Activated CD8-positive, alpha-beta memory T cell treated with anti-CD3 and anti-CD28 coated beads, Interleukin-2, amount 50 U/mL, for 24 hours (primary cell): ENCODE data around the gene SLC25A27.

Experiments
- DNase-seq: peaks from one replicate; pipeline ENCODE4 v3.0.0-alpha.2; 2020; ENCODE audit errors: extremely low read depth

Gene SLC25A27

DNA sequence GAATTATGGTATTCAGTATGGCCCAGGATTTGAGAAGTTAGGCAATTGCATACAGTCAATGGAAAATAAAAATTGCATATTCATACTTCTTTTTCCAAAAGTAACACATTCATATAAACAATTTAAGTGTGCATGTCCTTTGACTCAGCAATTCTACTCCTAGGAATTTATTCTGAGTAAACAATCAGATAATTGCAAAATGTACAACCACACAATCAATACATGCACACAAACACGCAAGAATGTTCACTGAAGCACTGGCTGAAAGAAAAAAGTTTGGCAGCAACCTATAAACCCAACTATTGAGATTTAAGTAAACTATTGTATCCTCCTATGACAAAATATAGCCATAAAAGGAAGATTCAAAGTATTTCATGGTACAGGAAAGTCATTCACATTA lies 1.8 kb upstream of the SLC25A27 start:
- DNase-seq, result no peak

DNA sequence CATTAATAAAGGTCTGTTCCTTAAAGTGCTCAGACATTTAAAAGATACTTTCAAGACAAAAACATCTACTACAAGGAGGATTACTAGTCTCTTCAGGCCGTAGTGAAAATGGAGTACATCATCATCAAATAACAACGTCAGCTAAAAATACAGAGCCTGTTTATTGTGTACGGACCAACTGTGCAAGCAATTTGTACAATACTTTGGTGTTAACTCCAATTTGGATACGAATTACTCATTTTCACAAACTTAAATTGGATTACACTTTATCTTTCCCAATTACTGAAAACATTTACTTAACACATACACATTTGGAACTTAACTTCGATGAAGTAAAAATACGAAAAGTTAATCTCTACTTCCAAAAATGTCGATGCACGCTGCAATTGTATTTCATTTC lies 959 bp upstream of the SLC25A27 start:
- DNase-seq, result no peak

GRCh38 chr6:46652232-46652602 lies 558 bp upstream of the SLC25A27 start:
- DNase-seq, result no peak

- no peak for DNase-seq
Observed at GRCh38 chr6:46653439-46654195, 842 bp downstream of the SLC25A27 start.

GRCh38 chr6:46655803-46656202 lies 3.0 kb downstream of the SLC25A27 start:
- DNase-seq, result no peak

DNA sequence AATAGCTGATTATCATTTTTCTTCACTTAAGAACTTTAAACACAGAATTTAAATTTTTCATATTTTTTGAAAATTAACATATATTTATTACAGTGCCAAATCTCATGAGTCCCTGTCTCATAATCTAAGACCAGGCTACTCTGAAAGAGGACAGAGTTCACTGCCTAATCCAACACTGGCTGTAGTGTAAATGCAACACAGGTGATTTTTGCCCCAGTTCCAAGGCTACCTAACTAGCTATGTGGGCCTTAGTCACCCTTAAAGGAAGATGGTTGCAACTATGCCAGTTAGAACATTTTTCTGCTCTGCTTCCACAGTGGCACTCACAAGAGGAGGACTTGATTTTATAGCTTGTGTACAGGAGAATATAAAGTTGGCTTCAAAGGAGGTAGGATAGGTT lies 4.9 kb downstream of the SLC25A27 start:
- DNase-seq, result no peak

DNA sequence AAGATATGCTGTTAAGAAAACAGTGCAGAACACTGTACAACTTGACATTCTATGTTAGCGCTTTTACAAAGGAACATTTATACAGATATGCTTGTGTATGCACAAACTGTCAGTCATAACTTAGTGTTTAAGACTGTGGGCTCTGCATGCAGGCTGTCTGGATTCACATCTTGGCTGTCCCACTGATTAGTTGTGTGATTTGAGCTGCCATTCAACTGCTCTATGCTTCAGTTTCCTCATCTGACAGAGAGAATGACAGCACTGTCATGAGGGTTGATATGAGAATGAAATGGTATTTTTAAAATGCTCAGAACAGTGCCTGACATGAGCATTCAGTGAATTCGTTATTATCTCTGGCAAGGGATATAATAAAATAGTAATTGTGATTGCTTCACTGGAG lies 8.7 kb downstream of the SLC25A27 start:
- no peak for DNase-seq

DNA sequence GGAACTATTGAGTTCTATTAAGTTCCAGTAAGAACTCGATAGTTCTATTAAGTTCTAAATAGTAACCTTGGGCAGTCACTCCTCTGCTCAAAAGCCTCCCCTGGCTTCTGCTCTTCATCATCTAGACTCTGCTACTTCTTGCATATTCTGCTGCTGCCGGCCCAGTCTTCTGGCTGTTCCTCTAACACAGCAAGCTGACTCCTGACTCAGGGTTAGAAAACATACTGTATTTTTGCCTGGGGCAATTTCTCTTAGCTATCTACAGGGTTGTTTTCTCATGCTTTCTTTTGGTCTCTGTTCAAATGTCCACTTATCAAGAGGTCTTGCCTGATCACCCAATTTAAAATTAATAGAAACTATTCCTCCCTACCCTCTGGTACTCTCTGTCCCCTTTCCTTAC lies 14.6 kb downstream of the SLC25A27 start:
- no peak for DNase-seq

GRCh38 chr6:46674410-46674809 lies 21.6 kb downstream of the SLC25A27 start:
- DNase-seq, result no peak

- DNase-seq, result no peak
Observed at GRCh38 chr6:46676604-46677313, 24.0 kb downstream of the SLC25A27 start.

- DNase-seq, result no peak
Observed at GRCh38 chr6:46677314-46677654, 24.5 kb downstream of the SLC25A27 start.

GRCh38 chr6:46684771-46685170 lies 32.0 kb downstream of the SLC25A27 start:
- no peak for DNase-seq

DNA sequence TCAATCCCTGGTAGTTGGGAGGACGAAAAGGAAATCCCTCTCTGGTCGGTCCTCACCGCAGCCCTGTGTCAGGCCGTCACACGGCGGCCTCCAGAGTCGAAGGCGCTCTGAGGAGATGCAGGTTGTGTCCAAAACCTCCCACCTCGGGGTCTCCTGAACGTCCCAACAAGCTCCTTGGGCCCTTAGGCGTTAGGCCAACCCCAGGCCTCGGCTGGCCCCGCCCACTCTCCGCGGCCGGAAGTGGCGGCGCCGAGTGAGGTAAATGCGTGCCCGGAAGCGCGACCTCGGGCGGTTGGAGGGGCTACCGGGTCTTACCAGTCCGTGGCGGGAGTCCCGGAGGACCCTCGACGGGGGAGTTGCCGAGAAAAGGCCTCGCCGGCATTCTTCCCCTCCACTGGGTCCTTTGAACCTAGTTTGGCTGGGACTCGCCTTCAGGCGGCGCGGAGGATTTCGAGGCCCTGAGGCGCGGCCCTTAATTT lies 34.9 kb downstream of the SLC25A27 start, which contains the start of gene TDRD6:
TDRD6 (plus strand) TSS at position 267 of the 479 bp plus-strand sequence. CDS start 244 bp downstream, outside the sequence.
- no peak for DNase-seq

GRCh38 chr6:46688117-46688965 lies 35.6 kb downstream of the SLC25A27 start:
- no peak for DNase-seq

- DNase-seq, result no peak
Observed at GRCh38 chr6:46688966-46689335, 36.2 kb downstream of the SLC25A27 start.

- no peak for DNase-seq
Observed at GRCh38 chr6:46689657-46690056, 36.9 kb downstream of the SLC25A27 start.

DNA sequence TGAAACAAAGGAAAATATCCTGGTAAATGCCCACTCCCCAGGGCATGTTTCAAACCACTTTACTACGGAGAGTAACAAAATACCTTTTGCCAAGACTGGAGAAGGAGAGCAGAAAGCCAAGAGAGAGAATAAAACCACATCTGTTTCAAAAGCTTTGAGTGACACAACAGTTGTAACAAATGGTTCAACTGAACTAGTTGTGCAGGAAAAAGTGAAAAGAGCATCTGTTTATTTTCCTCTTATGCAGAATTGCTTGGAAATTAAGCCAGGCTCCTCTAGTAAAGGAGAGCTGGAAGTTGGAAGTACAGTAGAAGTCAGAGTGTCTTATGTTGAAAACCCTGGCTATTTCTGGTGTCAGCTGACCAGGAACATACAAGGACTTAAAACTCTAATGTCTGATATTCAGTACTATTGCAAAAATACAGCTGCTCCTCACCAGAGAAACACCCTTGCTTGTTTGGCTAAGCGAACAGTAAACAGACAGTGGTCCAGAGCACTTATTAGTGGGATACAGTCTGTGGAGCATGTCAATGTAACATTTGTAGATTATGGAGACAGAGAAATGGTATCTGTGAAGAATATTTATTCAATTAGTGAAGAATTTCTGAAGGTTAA lies 37.5 kb downstream of the SLC25A27 start:
- DNase-seq, result no peak

DNA sequence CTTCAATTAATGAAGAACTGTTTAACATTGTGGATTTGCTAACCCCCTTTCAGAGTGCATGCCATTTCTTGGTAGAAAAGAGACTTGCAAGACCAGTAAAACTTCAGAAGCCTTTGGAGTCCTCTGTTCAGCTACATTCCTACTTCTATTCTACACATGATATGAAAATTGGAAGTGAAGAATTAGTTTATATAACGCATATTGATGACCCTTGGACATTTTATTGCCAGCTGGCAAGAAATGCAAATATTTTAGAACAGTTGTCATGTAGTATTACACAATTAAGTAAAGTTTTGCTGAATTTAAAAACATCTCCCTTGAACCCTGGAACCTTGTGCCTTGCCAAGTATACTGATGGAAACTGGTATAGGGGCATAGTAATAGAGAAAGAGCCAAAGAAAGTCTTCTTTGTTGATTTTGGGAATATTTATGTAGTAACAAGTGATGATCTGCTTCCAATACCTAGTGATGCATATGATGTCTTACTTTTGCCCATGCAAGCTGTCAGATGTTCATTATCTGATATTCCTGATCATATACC lies 38.2 kb downstream of the SLC25A27 start:
- DNase-seq, result no peak

DNA sequence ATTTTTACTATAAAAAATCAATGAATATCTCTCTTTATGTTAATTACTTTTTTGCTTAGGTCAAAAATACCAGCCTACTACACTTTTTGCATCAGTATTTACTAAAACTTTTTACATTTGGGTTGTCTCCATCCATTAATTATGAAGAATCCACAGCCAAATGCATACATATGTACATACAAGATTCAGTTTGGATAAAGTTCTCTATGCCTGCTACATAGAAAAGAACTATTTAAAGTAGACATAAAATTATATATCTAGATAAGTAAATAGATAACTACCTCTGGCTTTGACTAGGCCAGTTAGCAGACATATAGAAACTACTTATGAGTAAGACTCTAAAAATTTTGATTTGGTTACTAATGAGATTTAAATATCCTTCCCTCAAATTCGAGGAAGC lies 47.2 kb downstream of the SLC25A27 start:
- no peak for DNase-seq

DNA sequence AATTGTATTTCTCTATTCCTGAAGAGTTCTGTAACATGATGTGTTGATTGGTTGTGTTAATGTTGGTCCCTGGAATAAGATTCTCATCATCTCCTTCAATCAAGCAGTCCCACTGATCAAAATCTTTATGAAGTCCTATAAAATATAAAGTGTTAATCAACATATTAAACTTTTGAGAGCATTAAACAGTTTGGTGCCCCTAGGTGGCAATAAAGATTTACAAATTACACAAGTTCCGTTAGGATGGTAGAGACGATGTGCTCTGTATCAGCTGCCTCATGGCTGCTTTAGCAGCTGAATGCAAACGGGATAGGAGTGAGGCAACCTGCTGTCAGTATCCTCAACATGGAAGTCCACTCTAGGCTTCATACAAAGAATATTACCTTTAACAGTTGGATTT lies 51.8 kb downstream of the SLC25A27 start:
- DNase-seq, result no peak

GRCh38 chr6:46706464-46706863 lies 53.7 kb downstream of the SLC25A27 start:
- no peak for DNase-seq

GRCh38 chr6:46711491-46711890 lies 58.7 kb downstream of the SLC25A27 start:
- no peak for DNase-seq
